Tibial nerve (tissue), 4 donors: ENCODE measurements around the gene ARID3A.

Experiments used
- CTCF ChIP-seq, 5 experiments: fragments of 200-600 bp in 3 of 5; fragments of 450-650 bp in 2 of 5; sonication (generic) in 3 of 5; IDR thresholded peaks; one replicate each; pipeline ENCODE4 v1.5.1; 2016 to 2019; ENCODE audit warnings: antibody characterized with exemption in 5 of 5, mild to moderate bottlenecking in 3 of 5, moderate library complexity in 2 of 5
- EP300 ChIP-seq, 2 donors: sonication (generic); formaldehyde crosslinking; IDR thresholded peaks; one replicate each; pipeline ENCODE4 v1.6.1; 2017; ENCODE audit warnings: antibody characterized with exemption in 2 of 2, mild to moderate bottlenecking in 1 of 2
- POLR2A ChIP-seq, 2 donors: fragments of 450-650 bp; IDR thresholded peaks; one replicate each; pipeline ENCODE4 v1.6.1; 2017; ENCODE audit warnings: antibody characterized with exemption in 2 of 2, mild to moderate bottlenecking in 2 of 2, moderate library complexity in 2 of 2

- TF ChIP-seq CTCF (IDR thresholded peaks at IDR 0.05) = no peak
- TF ChIP-seq POLR2A (IDR thresholded peaks at IDR 0.05) = no peak
- no peak for TF ChIP-seq EP300 (IDR thresholded peaks at IDR 0.05)
Observed at GRCh38 chr19:993361-993830, 67.6 kb downstream of the ARID3A start.
